Measurements from ENCODE around the gene GYPC. TPM values are rescaled to one million over a fixed set of nuclear protein-coding genes. Genes with fewer than 3 reads are reported as not detected.

Gene GYPC
- total RNA-seq, 2 experiments from 2014 or later: 148 to 157 TPM

DNA sequence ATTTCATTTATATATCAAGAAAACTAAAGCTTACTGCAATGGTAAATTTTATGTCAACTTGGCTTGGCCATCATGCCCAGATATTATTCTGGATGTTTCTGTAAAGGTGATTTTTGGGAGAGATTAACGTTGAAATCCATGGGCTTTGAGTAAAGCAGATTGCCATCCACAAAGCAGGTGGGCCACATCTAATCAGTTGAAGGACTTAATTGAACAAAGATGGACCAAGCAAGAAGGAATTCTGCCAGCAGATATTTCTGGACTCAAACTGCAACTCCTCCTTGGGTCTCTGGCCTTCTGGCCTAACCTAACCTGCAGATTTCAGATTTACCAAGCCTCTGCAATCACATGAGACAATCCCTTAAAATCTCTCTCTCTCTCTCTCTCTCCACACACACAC, 77.8 kb downstream of the GYPC start:
- Histone ChIP-seq H3K27me3 (ENCODE audit: control insufficient read depth in 1 of 2, insufficient read depth in 2 of 2, low read length in 2 of 2) (no peaks in the 10 kb centered on the region), H3K4me3 (ENCODE audit: low read length) (no peak overlapping the region), H3K27ac (ENCODE audit: low read depth in 1 of 2, low read length in 2 of 2) (no peak overlapping the region), H3K36me3 (ENCODE audit: insufficient read depth, low read length) (no peaks in the 10 kb centered on the region), H3K4me1 (ENCODE audit: insufficient read depth, low read length) (no peaks in the 10 kb centered on the region), H3K9me3 (ENCODE audit: control insufficient read depth in 1 of 2, insufficient read depth in 1 of 2, low read length in 2 of 2) (no peaks in the 10 kb centered on the region)
- no peaks in the 10 kb centered on the region for H3K9me3 Mint-ChIP-seq
- H3K27ac Mint-ChIP-seq: no peak overlapping the region
- no peaks in the 10 kb centered on the region for H3K27me3 Mint-ChIP-seq
- DNase-seq: no peak
- H3K4me3 Mint-ChIP-seq: no peak overlapping the region
- POLR2A ChIA-PET: no interaction called here
- intact Hi-C loops (cut with DNase I, micrococcal nuclease): no loop called here
- TF ChIP-seq, protein P1, sequence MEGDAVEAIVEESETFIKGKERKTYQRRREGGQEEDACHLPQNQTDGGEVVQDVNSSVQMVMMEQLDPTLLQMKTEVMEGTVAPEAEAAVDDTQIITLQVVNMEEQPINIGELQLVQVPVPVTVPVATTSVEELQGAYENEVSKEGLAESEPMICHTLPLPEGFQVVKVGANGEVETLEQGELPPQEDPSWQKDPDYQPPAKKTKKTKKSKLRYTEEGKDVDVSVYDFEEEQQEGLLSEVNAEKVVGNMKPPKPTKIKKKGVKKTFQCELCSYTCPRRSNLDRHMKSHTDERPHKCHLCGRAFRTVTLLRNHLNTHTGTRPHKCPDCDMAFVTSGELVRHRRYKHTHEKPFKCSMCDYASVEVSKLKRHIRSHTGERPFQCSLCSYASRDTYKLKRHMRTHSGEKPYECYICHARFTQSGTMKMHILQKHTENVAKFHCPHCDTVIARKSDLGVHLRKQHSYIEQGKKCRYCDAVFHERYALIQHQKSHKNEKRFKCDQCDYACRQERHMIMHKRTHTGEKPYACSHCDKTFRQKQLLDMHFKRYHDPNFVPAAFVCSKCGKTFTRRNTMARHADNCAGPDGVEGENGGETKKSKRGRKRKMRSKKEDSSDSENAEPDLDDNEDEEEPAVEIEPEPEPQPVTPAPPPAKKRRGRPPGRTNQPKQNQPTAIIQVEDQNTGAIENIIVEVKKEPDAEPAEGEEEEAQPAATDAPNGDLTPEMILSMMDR (IDR thresholded peaks at IDR 0.05): no peak
- no peaks in the 10 kb centered on the region for H3K4me1 Mint-ChIP-seq (ENCODE audit: low read depth)
- CTCF ChIA-PET: no interaction called here
- ATAC-seq (ENCODE audit: poor library complexity): no peak
- H3K36me3 Mint-ChIP-seq (ENCODE audit: low read depth): no peaks in the 10 kb centered on the region

DNA sequence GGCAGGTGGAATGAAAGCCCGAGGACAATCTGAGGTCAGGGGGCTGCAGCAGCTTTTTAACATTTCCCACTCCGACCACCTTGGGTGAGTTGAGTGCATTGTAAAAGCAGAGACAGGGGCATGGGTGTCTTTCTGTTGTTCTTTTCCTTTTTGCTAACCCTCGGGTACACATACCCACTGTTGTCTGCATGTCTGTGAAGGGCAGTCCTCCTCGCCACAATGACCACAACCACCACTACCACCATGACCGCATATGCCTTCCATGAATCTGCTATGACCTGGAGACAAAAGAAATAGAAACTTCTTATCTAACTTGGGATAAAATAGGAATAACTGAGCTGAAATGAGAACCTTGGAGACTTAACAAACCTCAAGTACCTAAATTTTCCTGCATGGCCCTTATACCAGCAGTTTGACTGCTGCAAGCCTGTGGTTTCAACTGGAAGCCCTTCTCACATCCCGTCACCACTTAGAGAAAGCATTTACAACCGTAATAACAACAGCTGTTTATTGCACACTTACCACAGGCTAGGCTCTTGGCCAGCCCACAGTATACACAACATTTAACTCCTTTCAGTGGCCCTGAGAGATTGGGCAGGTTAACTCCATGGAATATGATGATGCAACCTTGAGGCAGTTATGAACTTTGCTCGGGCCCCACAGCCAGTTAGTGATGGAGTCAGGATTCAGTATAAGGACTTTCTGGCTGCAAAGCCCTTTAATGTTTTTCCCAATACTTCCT, 80.3 kb downstream of the GYPC start:
- no peaks in the 10 kb centered on the region for H3K36me3 ChIP-seq (ENCODE audit: insufficient read depth, low read length)
- intact Hi-C loops (cut with DNase I, micrococcal nuclease): no loop called here
- no peaks in the 10 kb centered on the region for H3K27me3 ChIP-seq (ENCODE audit: control insufficient read depth in 1 of 2, insufficient read depth in 2 of 2, low read length in 2 of 2)
- no peaks in the 10 kb centered on the region for H3K27me3 Mint-ChIP-seq
- H3K4me3 ChIP-seq (ENCODE audit: low read length): no peak overlapping the region
- no peaks in the 10 kb centered on the region for H3K9me3 Mint-ChIP-seq
- no peak overlapping the region for H3K4me3 Mint-ChIP-seq
- H3K4me1 ChIP-seq (ENCODE audit: insufficient read depth, low read length): no peaks in the 10 kb centered on the region
- ChIA-PET CTCF (no interaction called here), POLR2A (no interaction called here)
- no peak overlapping the region for H3K27ac Mint-ChIP-seq
- H3K4me1 Mint-ChIP-seq (ENCODE audit: low read depth): no peaks in the 10 kb centered on the region
- ATAC-seq (ENCODE audit: poor library complexity) (no peak), DNase-seq (no peak)
- TF ChIP-seq, protein P1 (IDR thresholded peaks at IDR 0.05): no peak
- no peak overlapping the region for H3K27ac ChIP-seq (ENCODE audit: low read depth in 1 of 2, low read length in 2 of 2)
- H3K36me3 Mint-ChIP-seq (ENCODE audit: low read depth): no peaks in the 10 kb centered on the region
- no peaks in the 10 kb centered on the region for H3K9me3 ChIP-seq (ENCODE audit: control insufficient read depth in 1 of 2, insufficient read depth in 1 of 2, low read length in 2 of 2)

DNA sequence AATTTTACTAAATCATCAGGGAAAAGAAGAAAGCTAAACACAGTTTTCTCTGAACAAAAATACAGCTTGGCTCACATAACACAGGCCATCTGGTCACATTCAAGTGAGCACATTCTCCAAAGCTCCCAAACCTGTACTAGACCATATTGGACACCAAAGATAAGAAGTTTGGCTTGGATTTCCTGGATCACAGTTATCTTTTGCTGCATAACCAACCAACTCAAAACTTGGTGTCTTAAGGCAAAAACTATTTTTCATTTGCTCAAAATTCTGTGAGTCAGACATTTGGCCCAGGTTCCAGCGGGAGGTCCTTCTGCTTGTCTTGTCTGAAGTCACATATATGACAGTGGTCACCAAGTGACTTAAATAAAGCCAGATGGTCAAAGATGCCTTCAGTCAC, 83.2 kb downstream of the GYPC start:
- Mint-ChIP-seq H3K27ac (no peak overlapping the region), H3K27me3 (no peaks in the 10 kb centered on the region), H3K9me3 (no peaks in the 10 kb centered on the region), H3K4me3 (no peak overlapping the region), H3K4me1 (ENCODE audit: low read depth) (no peaks in the 10 kb centered on the region), H3K36me3 (ENCODE audit: low read depth) (no peaks in the 10 kb centered on the region)
- POLR2A ChIA-PET: interaction anchor here (0.6 kb wide), 1 partner anchor 54 kb away, joined by 4 read pairs; no protein-coding TSS in a partner anchor
- Histone ChIP-seq H3K4me1 (ENCODE audit: insufficient read depth, low read length) (no peaks in the 10 kb centered on the region), H3K36me3 (ENCODE audit: insufficient read depth, low read length) (no peaks in the 10 kb centered on the region), H3K27ac (ENCODE audit: low read depth in 1 of 2, low read length in 2 of 2) (no peak overlapping the region), H3K27me3 (ENCODE audit: control insufficient read depth in 1 of 2, insufficient read depth in 2 of 2, low read length in 2 of 2) (no peaks in the 10 kb centered on the region), H3K9me3 (ENCODE audit: control insufficient read depth in 1 of 2, insufficient read depth in 1 of 2, low read length in 2 of 2) (peaks cover 0 to 4% of the 10 kb centered on the region in 2 experiments), H3K4me3 (ENCODE audit: low read length) (no peak overlapping the region)
- no peak for ATAC-seq (ENCODE audit: poor library complexity)
- no peak for DNase-seq
- CTCF ChIA-PET: no interaction called here
- intact Hi-C loops (cut with DNase I, micrococcal nuclease): no loop called here
- TF ChIP-seq, protein P1 (IDR thresholded peaks at IDR 0.05): no peak

Data from CD4-positive, alpha-beta T cell (primary cell).